Astrocyte (in vitro differentiated cells and primary cell): ENCODE results near the gene C10orf120. TPM values are rescaled to one million over a fixed set of nuclear protein-coding genes. Genes with fewer than 3 reads are reported as not detected.

Source experiments
- DNase-seq: peaks from one replicate; pipeline ENCODE4 v3.0.0-alpha.2; 2010; ENCODE audit warnings: low read depth
- FAIRE-seq: peaks from 2 replicates; lab custom pipeline; 2011; peaks lifted over from hg19 to GRCh38; lab: Jason Lieb, UNC
- H2AFZ ChIP-seq: 2 replicates; pipeline ENCODE4 v1.6.0; 2012; ENCODE audit warnings: low read depth, low read length, inconsistent platforms
- H3K27ac ChIP-seq: 2 replicates; pipeline ENCODE4 v1.5.1; 2011; ENCODE audit warnings: low read depth, low read length, inconsistent platforms
- H3K27me3 ChIP-seq: 2 replicates; pipeline ENCODE4 v1.6.0; 2011; ENCODE audit warnings: low read length, inconsistent platforms; ENCODE audit not compliant: insufficient read depth
- H3K36me3 ChIP-seq: 2 replicates; pipeline ENCODE4 v1.5.1; 2011; ENCODE audit warnings: low read length, inconsistent platforms; ENCODE audit not compliant: insufficient read depth
- H3K4me1 ChIP-seq: 2 replicates; pipeline ENCODE4 v1.5.1; 2011; ENCODE audit warnings: low read length, inconsistent platforms; ENCODE audit not compliant: insufficient read depth
- H3K4me2 ChIP-seq: 2 replicates; pipeline ENCODE4 v1.6.0; 2012; ENCODE audit warnings: low read length, inconsistent platforms
- H3K4me3 ChIP-seq: 2 replicates; pipeline ENCODE4 v1.5.1; 2011; ENCODE audit warnings: low read depth, mild to moderate bottlenecking, low read length, inconsistent platforms; ENCODE audit not compliant: insufficient read depth
- H3K79me2 ChIP-seq: 2 replicates; pipeline ENCODE4 v1.6.0; 2012; ENCODE audit warnings: mild to moderate bottlenecking, low read length, inconsistent platforms; ENCODE audit not compliant: insufficient read depth
- H3K9ac ChIP-seq: 2 replicates; pipeline ENCODE4 v1.6.0; 2012; ENCODE audit warnings: mild to moderate bottlenecking, low read length, inconsistent platforms
- H3K9me3 ChIP-seq: 2 replicates; pipeline ENCODE4 v1.5.1; 2012; ENCODE audit warnings: low read depth, mild to moderate bottlenecking, low read length, inconsistent platforms; ENCODE audit not compliant: insufficient read depth
- H4K20me1 ChIP-seq: 2 replicates; pipeline ENCODE4 v1.6.0; 2012; ENCODE audit warnings: low read length, inconsistent platforms; ENCODE audit not compliant: insufficient read depth
- H3K27ac Mint-ChIP-seq: one replicate; pipeline ENCODE4 v1.8.0; 2021; ENCODE audit warnings: mild to moderate bottlenecking, mixed read lengths; ENCODE audit not compliant: unreplicated experiment
- H3K27me3 Mint-ChIP-seq: one replicate; pipeline ENCODE4 v1.8.0; 2021; ENCODE audit warnings: low read depth, mixed read lengths; ENCODE audit not compliant: unreplicated experiment
- H3K36me3 Mint-ChIP-seq: one replicate; pipeline ENCODE4 v1.8.0; 2021; ENCODE audit warnings: low read depth, mixed read lengths; ENCODE audit not compliant: unreplicated experiment
- H3K4me1 Mint-ChIP-seq: one replicate; pipeline ENCODE4 v1.8.0; 2021; ENCODE audit warnings: low read depth, mixed read lengths; ENCODE audit not compliant: unreplicated experiment
- H3K4me3 Mint-ChIP-seq: one replicate; pipeline ENCODE4 v1.8.0; 2021; ENCODE audit warnings: mild to moderate bottlenecking, moderate library complexity, mixed read lengths; ENCODE audit not compliant: unreplicated experiment
- H3K9me3 Mint-ChIP-seq: one replicate; pipeline ENCODE4 v1.8.0; 2021; ENCODE audit warnings: mild to moderate bottlenecking, mixed read lengths; ENCODE audit not compliant: unreplicated experiment
- EZH2 ChIP-seq: IDR thresholded peaks from 2 replicates; pipeline ENCODE4 v1.6.1; 2012; ENCODE audit warnings: mild to moderate bottlenecking, low read length, inconsistent platforms; ENCODE audit not compliant: insufficient read depth
- total RNA-seq: library from RNA; stranded (reverse); gene quantifications from 2 replicates; pipeline ENCODE4 v1.2.1, GENCODE V29; 2021
- TF ChIP-seq, protein P1 (sequence below): IDR thresholded peaks from 2 replicates; pipeline ENCODE4 v1.5.1; 2011; ENCODE audit warnings: low read depth, mild to moderate bottlenecking, inconsistent platforms, low read length, moderate library complexity; ENCODE audit not compliant: insufficient read depth

The C10orf120 gene
- total RNA-seq, 1 donor from 2014 or later: not detected

DNA sequence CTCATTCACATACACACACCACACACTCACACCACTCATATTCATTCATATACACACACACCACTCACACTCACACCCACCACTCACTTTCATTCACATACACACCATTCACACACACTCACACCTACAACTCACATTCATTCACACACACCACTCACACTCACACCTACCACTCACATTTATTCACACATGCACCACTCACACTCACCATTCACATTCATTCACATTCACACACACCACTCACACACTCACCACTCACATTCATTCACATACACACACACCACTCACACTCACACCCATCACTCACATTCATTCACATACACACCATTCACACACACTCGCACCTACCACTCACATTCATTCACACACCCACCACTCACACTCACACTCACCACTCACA, 25.4 kb upstream of the C10orf120 start:
- no peaks in the 10 kb centered on the region for H3K9me3 Mint-ChIP-seq
- peaks cover 18% of the 10 kb centered on the region for H3K27me3 Mint-ChIP-seq
- Histone ChIP-seq H4K20me1 (no peaks in the 10 kb centered on the region), H3K79me2 (no peaks in the 10 kb centered on the region), H3K9ac (no peak overlapping the region), H3K4me1 (no peaks in the 10 kb centered on the region), H3K27ac (no peak overlapping the region), H3K4me3 (no peak overlapping the region), H3K36me3 (no peaks in the 10 kb centered on the region), H2AFZ (no peak overlapping the region), H3K4me2 (no peak overlapping the region), H3K27me3 (no peaks in the 10 kb centered on the region), H3K9me3 (peaks cover 2% of the 10 kb centered on the region)
- H3K4me3 Mint-ChIP-seq: no peak overlapping the region
- no peaks in the 10 kb centered on the region for H3K36me3 Mint-ChIP-seq
- DNase-seq: no peak
- no peak for TF ChIP-seq EZH2
- TF ChIP-seq, protein P1, sequence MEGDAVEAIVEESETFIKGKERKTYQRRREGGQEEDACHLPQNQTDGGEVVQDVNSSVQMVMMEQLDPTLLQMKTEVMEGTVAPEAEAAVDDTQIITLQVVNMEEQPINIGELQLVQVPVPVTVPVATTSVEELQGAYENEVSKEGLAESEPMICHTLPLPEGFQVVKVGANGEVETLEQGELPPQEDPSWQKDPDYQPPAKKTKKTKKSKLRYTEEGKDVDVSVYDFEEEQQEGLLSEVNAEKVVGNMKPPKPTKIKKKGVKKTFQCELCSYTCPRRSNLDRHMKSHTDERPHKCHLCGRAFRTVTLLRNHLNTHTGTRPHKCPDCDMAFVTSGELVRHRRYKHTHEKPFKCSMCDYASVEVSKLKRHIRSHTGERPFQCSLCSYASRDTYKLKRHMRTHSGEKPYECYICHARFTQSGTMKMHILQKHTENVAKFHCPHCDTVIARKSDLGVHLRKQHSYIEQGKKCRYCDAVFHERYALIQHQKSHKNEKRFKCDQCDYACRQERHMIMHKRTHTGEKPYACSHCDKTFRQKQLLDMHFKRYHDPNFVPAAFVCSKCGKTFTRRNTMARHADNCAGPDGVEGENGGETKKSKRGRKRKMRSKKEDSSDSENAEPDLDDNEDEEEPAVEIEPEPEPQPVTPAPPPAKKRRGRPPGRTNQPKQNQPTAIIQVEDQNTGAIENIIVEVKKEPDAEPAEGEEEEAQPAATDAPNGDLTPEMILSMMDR: no peak
- no peak for FAIRE-seq
- H3K27ac Mint-ChIP-seq: no peak overlapping the region
- no peaks in the 10 kb centered on the region for H3K4me1 Mint-ChIP-seq

DNA sequence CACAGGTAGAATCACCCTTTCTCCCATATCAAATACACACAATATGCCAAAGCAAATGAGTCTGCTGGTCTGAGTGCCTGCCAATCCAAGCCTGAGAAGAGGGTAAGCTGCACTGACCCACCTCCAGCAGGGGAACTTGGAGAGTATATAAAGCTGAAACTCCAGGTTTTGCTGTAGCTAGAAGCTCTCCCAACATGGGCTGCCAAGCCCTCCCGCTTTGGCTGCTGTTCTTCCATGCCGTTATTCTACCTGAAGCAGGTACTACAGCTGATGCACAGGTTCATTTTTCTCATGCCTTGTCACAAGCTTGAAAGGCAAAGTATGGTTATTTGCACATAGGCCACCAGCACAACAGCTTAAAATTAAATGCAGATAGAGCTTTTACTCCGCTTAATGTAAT, 21.5 kb upstream of the C10orf120 start:
- Histone ChIP-seq H3K36me3 (no peaks in the 10 kb centered on the region), H3K4me2 (no peak overlapping the region)
- no peaks in the 10 kb centered on the region for H3K36me3 Mint-ChIP-seq

DNA sequence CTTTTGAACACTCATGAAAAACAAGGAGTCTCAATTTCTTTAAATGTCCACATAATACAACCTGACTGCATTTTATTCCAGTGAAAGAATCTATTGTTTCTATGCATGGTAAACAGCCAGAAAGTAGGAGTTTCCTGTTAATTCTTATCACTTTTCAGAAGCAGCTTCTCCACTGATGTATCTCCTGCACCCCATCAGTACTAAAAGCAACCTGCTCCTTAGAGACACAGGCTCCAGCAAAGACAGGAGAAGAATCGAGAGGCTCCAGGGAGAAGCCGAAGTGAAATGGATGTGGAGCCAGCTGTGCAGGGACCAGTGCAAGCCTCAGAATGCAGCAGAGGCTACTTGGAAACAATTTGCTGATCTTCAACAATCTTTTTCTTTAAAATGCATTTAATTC, 16.4 kb upstream of the C10orf120 start:
- no peak overlapping the region for H3K27ac Mint-ChIP-seq
- Histone ChIP-seq H3K9me3 (no peaks in the 10 kb centered on the region), H3K27ac (no peak overlapping the region), H3K4me2 (no peak overlapping the region), H3K4me1 (no peaks in the 10 kb centered on the region), H4K20me1 (no peaks in the 10 kb centered on the region), H3K9ac (no peak overlapping the region), H3K27me3 (peaks cover 7% of the 10 kb centered on the region), H3K36me3 (no peaks in the 10 kb centered on the region), H3K4me3 (no peak overlapping the region), H3K79me2 (no peaks in the 10 kb centered on the region), H2AFZ (no peak overlapping the region)
- no peaks in the 10 kb centered on the region for H3K9me3 Mint-ChIP-seq
- peaks cover 14% of the 10 kb centered on the region for H3K27me3 Mint-ChIP-seq
- TF ChIP-seq, protein P1: no peak
- no peak for TF ChIP-seq EZH2
- DNase-seq (no peak), FAIRE-seq (no peak)
- no peak overlapping the region for H3K4me3 Mint-ChIP-seq
- no peaks in the 10 kb centered on the region for H3K36me3 Mint-ChIP-seq
- H3K4me1 Mint-ChIP-seq: no peaks in the 10 kb centered on the region

More for the DNA sequence above, 21.5 kb upstream of the C10orf120 start:
- Histone ChIP-seq H3K27me3 (no peaks in the 10 kb centered on the region), H4K20me1 (no peaks in the 10 kb centered on the region), H3K79me2 (no peaks in the 10 kb centered on the region), H3K9ac (no peak overlapping the region), H3K9me3 (peaks cover 2% of the 10 kb centered on the region), H2AFZ (no peak overlapping the region), H3K27ac (no peak overlapping the region), H3K4me1 (no peaks in the 10 kb centered on the region), H3K4me3 (no peak overlapping the region)
- Mint-ChIP-seq H3K4me3 (no peak overlapping the region), H3K4me1 (no peaks in the 10 kb centered on the region), H3K27ac (no peak overlapping the region), H3K9me3 (no peaks in the 10 kb centered on the region), H3K27me3 (peaks cover 26% of the 10 kb centered on the region)
- TF ChIP-seq, protein P1: no peak
- TF ChIP-seq EZH2: no peak
- DNase-seq: no peak
- FAIRE-seq: no peak
